Brain microvascular endothelial cell (primary cell): Measurements from ENCODE around the gene AK8.

Experiments
- DNase-seq: peaks from one replicate; pipeline ENCODE4 v3.0.0-alpha.2; 2020
- H3K27ac ChIP-seq: fragments of 250-450 bp; sonication (Bioruptor Pico); 2 replicates; pipeline ENCODE4 v1.5.1; 2020; ENCODE audit warnings: mild to moderate bottlenecking, moderate library complexity
- H3K27me3 ChIP-seq: fragments of 250-450 bp; sonication (Bioruptor Pico); replicated peaks from 2 replicates; pipeline ENCODE4 v1.5.1; 2020; ENCODE audit warnings: mild to moderate bottlenecking
- H3K36me3 ChIP-seq: fragments of 250-450 bp; sonication (Bioruptor Pico); replicated peaks from 2 replicates; pipeline ENCODE4 v1.5.1; 2020; ENCODE audit warnings: mild to moderate bottlenecking
- H3K4me3 ChIP-seq: 2 replicates; pipeline ENCODE4 v1.5.1; 2011; ENCODE audit warnings: low read depth, mild to moderate bottlenecking, control low read depth, low read length, moderate library complexity
- in situ Hi-C: cut with HindIII; loops from 2 replicates; pipeline ENCODE4 v1.10.0; 2017; ENCODE audit warnings: low sequenced_read_pairs, low pct_ligation_motif_present
- TF ChIP-seq, protein P1 (sequence below): IDR thresholded peaks from 2 replicates; pipeline ENCODE4 v1.5.1; 2011; ENCODE audit warnings: low read depth, mild to moderate bottlenecking, moderate library complexity, low read length, control low read depth, inconsistent platforms; ENCODE audit errors: missing control alignments

AK8 gene

DNA sequence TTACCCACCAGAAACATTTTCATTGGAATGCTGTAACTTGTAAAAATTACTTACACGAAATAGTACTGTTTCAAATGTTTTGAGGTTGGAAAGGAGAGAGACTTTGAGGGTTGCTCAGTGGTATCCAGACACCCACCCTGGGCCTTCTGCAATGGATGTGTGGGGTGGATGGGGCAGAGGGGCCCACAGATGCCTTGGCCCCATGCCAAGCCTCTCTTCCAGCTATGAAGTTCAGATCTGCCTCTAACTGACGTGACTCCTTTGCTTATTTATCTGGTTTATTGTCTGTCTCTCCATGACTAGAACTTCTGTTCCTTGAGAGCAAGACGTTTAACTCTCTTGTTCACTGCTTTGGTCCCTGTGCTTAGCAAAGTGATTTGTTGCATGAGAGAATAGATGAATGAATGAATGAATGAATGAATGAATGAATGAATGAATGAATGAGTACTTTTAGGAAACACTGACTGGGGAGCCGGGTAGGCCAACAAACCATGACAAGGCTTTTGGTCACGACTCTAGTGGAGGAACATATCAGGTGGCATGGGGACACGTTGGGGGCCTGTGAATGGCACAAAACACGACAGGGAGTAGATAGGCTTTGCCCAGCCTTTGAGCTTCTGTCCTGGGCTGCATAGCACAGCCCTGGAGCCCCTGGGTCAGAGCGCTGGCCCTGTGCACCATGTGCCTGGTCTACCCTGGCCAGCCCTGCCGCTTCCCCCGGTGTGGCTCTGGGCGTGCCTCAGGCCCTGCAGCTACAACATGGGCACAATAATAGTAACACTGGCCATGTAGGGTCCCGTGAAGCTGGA is 31.8 kb downstream of the AK8 start:
- no peak for DNase-seq
- Histone ChIP-seq H3K27ac (no peak overlapping the region), H3K36me3 (no peaks in the 10 kb centered on the region), H3K27me3 (no peaks in the 10 kb centered on the region), H3K4me3 (no peak overlapping the region)
- in situ Hi-C loops, result no loop called here
- TF ChIP-seq, protein P1, sequence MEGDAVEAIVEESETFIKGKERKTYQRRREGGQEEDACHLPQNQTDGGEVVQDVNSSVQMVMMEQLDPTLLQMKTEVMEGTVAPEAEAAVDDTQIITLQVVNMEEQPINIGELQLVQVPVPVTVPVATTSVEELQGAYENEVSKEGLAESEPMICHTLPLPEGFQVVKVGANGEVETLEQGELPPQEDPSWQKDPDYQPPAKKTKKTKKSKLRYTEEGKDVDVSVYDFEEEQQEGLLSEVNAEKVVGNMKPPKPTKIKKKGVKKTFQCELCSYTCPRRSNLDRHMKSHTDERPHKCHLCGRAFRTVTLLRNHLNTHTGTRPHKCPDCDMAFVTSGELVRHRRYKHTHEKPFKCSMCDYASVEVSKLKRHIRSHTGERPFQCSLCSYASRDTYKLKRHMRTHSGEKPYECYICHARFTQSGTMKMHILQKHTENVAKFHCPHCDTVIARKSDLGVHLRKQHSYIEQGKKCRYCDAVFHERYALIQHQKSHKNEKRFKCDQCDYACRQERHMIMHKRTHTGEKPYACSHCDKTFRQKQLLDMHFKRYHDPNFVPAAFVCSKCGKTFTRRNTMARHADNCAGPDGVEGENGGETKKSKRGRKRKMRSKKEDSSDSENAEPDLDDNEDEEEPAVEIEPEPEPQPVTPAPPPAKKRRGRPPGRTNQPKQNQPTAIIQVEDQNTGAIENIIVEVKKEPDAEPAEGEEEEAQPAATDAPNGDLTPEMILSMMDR, result no peak

GRCh38 chr9:132842124-132843044 is 35.7 kb downstream of the AK8 start:
- no peak overlapping the region for H3K4me3 ChIP-seq
- DNase-seq, result no peak
- in situ Hi-C loops, result no loop called here
- H3K36me3 ChIP-seq, result no peaks in the 10 kb centered on the region
- TF ChIP-seq, protein P1, result no peak
- H3K27me3 ChIP-seq, result no peaks in the 10 kb centered on the region
- H3K27ac ChIP-seq, result no peak overlapping the region

DNA sequence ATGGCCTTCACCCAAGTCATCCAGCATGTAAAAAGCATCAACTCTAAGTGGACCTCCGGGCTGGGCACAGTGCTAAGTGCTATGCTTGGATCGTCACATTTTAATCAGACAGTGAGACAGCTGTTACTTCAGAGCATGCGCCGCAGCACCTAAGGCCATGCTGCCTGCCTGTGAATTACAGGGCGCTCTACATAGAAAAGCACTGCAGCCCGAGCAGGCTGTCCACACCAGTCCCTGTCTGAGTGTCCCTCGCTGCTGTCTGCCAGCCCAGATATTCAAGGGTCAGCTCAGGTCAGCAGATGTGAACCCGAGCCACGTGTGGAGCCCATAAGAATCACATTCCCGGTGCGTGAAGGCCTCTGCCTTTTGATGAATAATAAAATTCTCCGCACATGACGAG is 37.1 kb downstream of the AK8 start:
- no peak overlapping the region for H3K27ac ChIP-seq
- TF ChIP-seq, protein P1, result no peak
- H3K27me3 ChIP-seq, result no peaks in the 10 kb centered on the region
- DNase-seq, result no peak
- no peak overlapping the region for H3K4me3 ChIP-seq
- no peaks in the 10 kb centered on the region for H3K36me3 ChIP-seq
- in situ Hi-C loops, result no loop called here

DNA sequence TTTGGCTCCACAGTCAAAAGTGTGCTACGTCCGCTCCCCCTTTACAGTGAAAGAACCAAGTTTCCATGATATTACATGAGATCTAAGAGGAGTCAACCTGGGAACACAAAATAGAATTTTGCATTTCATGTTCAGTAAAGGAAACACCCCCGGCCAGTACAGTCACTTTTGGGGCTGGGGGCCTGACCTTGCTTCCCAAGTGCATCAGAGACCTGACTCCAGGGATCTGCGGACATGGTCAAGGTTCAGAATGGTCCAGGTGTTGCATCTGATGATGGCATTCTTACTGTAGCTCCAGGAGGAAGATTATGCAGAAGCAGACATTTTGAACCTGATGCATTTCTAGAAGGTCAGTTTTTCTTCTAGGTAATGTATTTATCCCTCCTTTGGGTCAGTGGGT is 39.8 kb downstream of the AK8 start:
- Histone ChIP-seq H3K4me3 (no peak overlapping the region), H3K27ac (no peak overlapping the region), H3K36me3 (no peaks in the 10 kb centered on the region), H3K27me3 (peaks cover 7% of the 10 kb centered on the region)
- TF ChIP-seq, protein P1, result no peak
- in situ Hi-C loops, result no loop called here
- no peak for DNase-seq

- Histone ChIP-seq H3K4me3 (no peak overlapping the region), H3K36me3 (no peaks in the 10 kb centered on the region), H3K27ac (no peak overlapping the region), H3K27me3 (peaks cover 11% of the 10 kb centered on the region)
- in situ Hi-C loops, result no loop called here
- TF ChIP-seq, protein P1, result no peak
- no peak for DNase-seq
Measured at GRCh38 chr9:132837501-132838286, 40.4 kb downstream of the AK8 start.
